ENCODE results near the gene LIMS1.

LIMS1 gene

DNA sequence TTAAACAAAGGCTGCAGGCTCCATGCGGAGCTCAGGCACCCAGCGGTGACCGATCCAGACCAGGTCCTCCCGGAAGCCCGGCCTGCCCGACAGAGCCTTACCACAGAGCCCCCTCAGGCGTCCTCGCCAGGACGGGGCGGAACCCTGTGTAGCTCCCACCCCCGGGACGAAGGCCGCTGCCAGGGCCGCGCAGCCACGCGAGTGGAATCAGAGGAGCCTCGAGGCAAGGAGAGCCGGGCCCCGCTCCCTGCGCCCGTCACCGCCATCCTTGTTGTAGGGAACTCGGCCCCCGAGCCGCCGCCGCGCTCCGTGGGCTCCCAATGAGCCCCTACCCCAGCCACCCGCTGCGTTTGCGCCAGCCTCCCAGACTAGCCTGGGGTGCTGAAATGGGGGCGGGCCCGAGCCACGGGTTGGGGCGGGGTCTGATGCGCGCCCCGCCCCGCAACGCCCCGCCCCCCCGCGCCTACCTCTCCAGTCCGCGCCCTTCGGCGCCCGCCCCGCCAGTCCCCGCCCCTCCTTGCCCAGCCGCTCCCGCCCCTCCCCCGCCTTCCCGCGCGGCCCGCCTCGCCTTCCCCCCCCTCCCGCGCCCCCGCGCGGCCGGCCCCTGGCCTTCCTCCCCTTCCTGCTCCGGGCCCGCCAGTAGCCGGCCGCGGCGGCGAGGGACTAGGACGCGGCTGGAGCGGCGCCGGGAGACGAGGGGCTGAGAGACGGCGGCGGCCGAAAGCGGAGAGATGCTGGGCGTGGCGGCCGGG, at the start of gene LIMS1:
LIMS1 (plus strand) TSS at position 639 of the 752 bp plus-strand sequence; CDS start at position 732, 93 bp downstream.
- Histone ChIP-seq H3K4me2 (ENCODE audit: low read depth, low read length, poor library complexity, severe bottlenecking) (peak within 1 kb of the TSS; percentile 85), H3K27me3 (ENCODE audit: low read length) (no peaks in the 10 kb centered on the region), H3K27ac (ENCODE audit: low read depth, low read length) (peak within 1 kb of the TSS; percentile 42; the same call in 1 of the 2 replicates), H3K9me3 (ENCODE audit: insufficient read depth, low read length) (no peaks in the 10 kb centered on the region), H3F3A (ENCODE audit: insufficient read depth) (no peaks in the 10 kb centered on the region; the same call in 1 of the 2 replicates), H3K9ac (ENCODE audit: low read length) (peak within 1 kb of the TSS; percentile 78), H3K79me2 (ENCODE audit: insufficient read depth, low read length) (peaks cover 30% of the 10 kb centered on the region), H2AFZ (ENCODE audit: low read depth, low read length, severe bottlenecking) (peak within 1 kb of the TSS; percentile 97), H3K36me3 (ENCODE audit: low read length) (no peaks in the 10 kb centered on the region), H3K4me3 (ENCODE audit: insufficient read depth, low read length, poor library complexity, severe bottlenecking) (peak within 1 kb of the TSS; percentile 82), H3K9me2 (replicated peaks; ENCODE audit: insufficient read depth, low read length) (no peaks in the 10 kb centered on the region), H4K20me1 (ENCODE audit: low read depth, low read length) (peaks cover 11% of the 10 kb centered on the region)
- no peak for TF ChIP-seq EZH2phosphoT487 (conservative IDR thresholded peaks at IDR 0.05; ENCODE audit: low read length)
- TF ChIP-seq, protein P1, sequence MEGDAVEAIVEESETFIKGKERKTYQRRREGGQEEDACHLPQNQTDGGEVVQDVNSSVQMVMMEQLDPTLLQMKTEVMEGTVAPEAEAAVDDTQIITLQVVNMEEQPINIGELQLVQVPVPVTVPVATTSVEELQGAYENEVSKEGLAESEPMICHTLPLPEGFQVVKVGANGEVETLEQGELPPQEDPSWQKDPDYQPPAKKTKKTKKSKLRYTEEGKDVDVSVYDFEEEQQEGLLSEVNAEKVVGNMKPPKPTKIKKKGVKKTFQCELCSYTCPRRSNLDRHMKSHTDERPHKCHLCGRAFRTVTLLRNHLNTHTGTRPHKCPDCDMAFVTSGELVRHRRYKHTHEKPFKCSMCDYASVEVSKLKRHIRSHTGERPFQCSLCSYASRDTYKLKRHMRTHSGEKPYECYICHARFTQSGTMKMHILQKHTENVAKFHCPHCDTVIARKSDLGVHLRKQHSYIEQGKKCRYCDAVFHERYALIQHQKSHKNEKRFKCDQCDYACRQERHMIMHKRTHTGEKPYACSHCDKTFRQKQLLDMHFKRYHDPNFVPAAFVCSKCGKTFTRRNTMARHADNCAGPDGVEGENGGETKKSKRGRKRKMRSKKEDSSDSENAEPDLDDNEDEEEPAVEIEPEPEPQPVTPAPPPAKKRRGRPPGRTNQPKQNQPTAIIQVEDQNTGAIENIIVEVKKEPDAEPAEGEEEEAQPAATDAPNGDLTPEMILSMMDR (IDR thresholded peaks at IDR 0.05; ENCODE audit: insufficient read depth, low read length, poor library complexity, severe bottlenecking), result no peak

GRCh38 chr2:108485253-108485652, 49.0 kb upstream of the LIMS1 start:
- Histone ChIP-seq H3K36me3 (ENCODE audit: low read length) (peaks cover 44% of the 10 kb centered on the region), H3K4me2 (ENCODE audit: low read depth, low read length, poor library complexity, severe bottlenecking) (no peak overlapping the region), H3K4me3 (ENCODE audit: insufficient read depth, low read length, poor library complexity, severe bottlenecking) (no peak overlapping the region), H3K27me3 (ENCODE audit: low read length) (no peaks in the 10 kb centered on the region), H2AFZ (ENCODE audit: low read depth, low read length, severe bottlenecking) (no peak overlapping the region), H3K9me2 (replicated peaks; ENCODE audit: insufficient read depth, low read length) (no peaks in the 10 kb centered on the region), H3K27ac (ENCODE audit: low read depth, low read length) (no peak overlapping the region), H3K79me2 (ENCODE audit: insufficient read depth, low read length) (no peaks in the 10 kb centered on the region), H4K20me1 (ENCODE audit: low read depth, low read length) (no peaks in the 10 kb centered on the region), H3F3A (ENCODE audit: insufficient read depth) (peaks cover 14% of the 10 kb centered on the region; the same call in 1 of the 2 replicates), H3K9me3 (ENCODE audit: insufficient read depth, low read length) (no peaks in the 10 kb centered on the region), H3K9ac (ENCODE audit: low read length) (no peak overlapping the region)
- TF ChIP-seq, protein P1 (IDR thresholded peaks at IDR 0.05; ENCODE audit: insufficient read depth, low read length, poor library complexity, severe bottlenecking), result no peak
- no peak for TF ChIP-seq EZH2phosphoT487 (conservative IDR thresholded peaks at IDR 0.05; ENCODE audit: low read length)

GRCh38 chr2:108490506-108491122, 43.7 kb upstream of the LIMS1 start:
- Histone ChIP-seq H3K4me3 (ENCODE audit: insufficient read depth, low read length, poor library complexity, severe bottlenecking) (no peak overlapping the region), H3K4me2 (ENCODE audit: low read depth, low read length, poor library complexity, severe bottlenecking) (no peak overlapping the region), H3K9me3 (ENCODE audit: insufficient read depth, low read length) (no peaks in the 10 kb centered on the region), H2AFZ (ENCODE audit: low read depth, low read length, severe bottlenecking) (no peak overlapping the region), H3K9me2 (replicated peaks; ENCODE audit: insufficient read depth, low read length) (no peaks in the 10 kb centered on the region), H3K27ac (ENCODE audit: low read depth, low read length) (no peak overlapping the region), H3K79me2 (ENCODE audit: insufficient read depth, low read length) (no peaks in the 10 kb centered on the region), H4K20me1 (ENCODE audit: low read depth, low read length) (no peaks in the 10 kb centered on the region), H3K9ac (ENCODE audit: low read length) (no peak overlapping the region), H3K36me3 (ENCODE audit: low read length) (peaks cover 30% of the 10 kb centered on the region; the same call in 1 of the 2 replicates), H3K27me3 (ENCODE audit: low read length) (no peaks in the 10 kb centered on the region), H3F3A (ENCODE audit: insufficient read depth) (peaks cover 6% of the 10 kb centered on the region; the same call in 1 of the 2 replicates)
- no peak for TF ChIP-seq EZH2phosphoT487 (conservative IDR thresholded peaks at IDR 0.05; ENCODE audit: low read length)
- TF ChIP-seq, protein P1 (IDR thresholded peaks at IDR 0.05; ENCODE audit: insufficient read depth, low read length, poor library complexity, severe bottlenecking), result no peak

All from SU-DHL-6 (cell line).